Activated naive CD8-positive, alpha-beta T cell treated with anti-CD3 and anti-CD28 coated beads, Interleukin-2, amount 50 U/mL, for 24 hours (primary cell): ENCODE data around the gene ABHD10.

Experiments used
- ATAC-seq: fragments of 150-1000 bp; cut with Tn5 transposase; one replicate; pipeline ENCODE4 v1.10.0; 2021
- DNase-seq: peaks from one replicate; pipeline ENCODE4 v3.0.0; 2021
- H3K27ac Mint-ChIP-seq: one replicate; pipeline ENCODE4 v1.8.0; 2021; ENCODE audit warnings: mild to moderate bottlenecking, mixed read lengths
- H3K27me3 Mint-ChIP-seq: one replicate; pipeline ENCODE4 v1.8.0; 2021; ENCODE audit warnings: mixed read lengths
- H3K36me3 Mint-ChIP-seq: one replicate; pipeline ENCODE4 v1.8.0; 2021; ENCODE audit warnings: low read depth, mixed read lengths
- H3K4me1 Mint-ChIP-seq: one replicate; pipeline ENCODE4 v1.8.0; 2021; ENCODE audit warnings: mixed read lengths
- H3K4me3 Mint-ChIP-seq: one replicate; pipeline ENCODE4 v1.8.0; 2021; ENCODE audit warnings: mild to moderate bottlenecking, moderate library complexity, mixed read lengths
- H3K9me3 Mint-ChIP-seq: one replicate; pipeline ENCODE4 v1.8.0; 2021; ENCODE audit warnings: mixed read lengths

The ABHD10 gene

DNA sequence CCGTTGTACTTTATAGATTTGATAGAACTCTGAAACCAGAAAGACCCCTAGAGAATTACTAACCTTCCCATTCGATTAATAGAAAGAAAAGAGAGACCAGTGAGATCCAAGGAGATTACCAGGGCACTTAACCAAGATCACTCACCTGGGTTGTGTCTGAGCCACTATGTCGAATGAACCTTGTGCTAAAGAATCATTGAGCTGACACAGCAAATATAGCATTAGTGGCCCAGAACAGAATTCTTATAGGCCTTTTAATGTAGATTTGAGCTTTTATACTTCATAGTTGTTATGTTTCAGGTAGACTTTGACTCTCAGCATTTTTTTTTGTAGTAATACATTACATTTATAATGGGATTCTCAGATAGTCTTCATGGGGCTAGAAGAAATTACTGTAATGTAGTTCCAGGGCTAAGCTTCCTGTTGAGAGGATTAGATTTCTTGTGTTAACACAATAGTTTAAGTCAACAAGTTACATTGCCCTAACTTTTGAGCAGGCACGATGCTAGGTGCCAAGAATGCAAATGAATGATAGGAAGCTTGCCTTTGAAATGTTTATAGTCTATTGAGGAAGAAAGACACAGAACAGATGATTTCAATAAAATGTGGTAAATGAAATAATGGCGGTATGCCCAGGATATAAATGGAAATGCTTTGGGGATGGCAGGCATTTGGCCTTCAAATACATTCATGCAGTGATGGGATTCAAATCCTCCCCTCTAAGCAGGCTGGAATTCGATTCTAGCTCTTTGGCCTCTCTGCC, 24.4 kb upstream of the ABHD10 start:
- Mint-ChIP-seq H3K27ac (no peak overlapping the region), H3K4me1 (no peaks in the 10 kb centered on the region), H3K4me3 (no peak overlapping the region), H3K36me3 (no peaks in the 10 kb centered on the region), H3K9me3 (no peaks in the 10 kb centered on the region), H3K27me3 (no peaks in the 10 kb centered on the region)
- ATAC-seq: no peak
- no peak for DNase-seq

DNA sequence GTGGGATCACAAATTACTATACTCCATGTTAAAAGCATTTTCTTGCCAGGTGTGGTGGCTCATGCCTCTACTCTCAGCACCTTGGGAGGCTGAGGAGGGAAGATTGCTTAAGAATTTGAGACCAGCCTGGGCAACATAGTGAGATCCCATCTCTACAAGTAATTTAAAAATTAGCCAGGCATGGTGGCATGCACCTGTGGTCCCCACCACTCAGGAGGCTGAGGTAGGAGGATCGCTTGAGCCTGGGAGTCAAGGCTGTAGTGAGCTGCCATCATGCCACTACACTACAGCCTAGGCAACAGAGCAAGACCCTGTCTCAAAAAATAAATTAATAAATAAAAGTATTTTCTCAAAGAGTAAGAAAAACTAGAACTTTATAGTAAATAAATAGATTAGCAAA, 22.9 kb upstream of the ABHD10 start:
- no peak for DNase-seq
- Mint-ChIP-seq H3K36me3 (no peaks in the 10 kb centered on the region), H3K27ac (no peak overlapping the region), H3K27me3 (no peaks in the 10 kb centered on the region), H3K4me3 (no peak overlapping the region), H3K9me3 (no peaks in the 10 kb centered on the region), H3K4me1 (no peaks in the 10 kb centered on the region)
- ATAC-seq: no peak

DNA sequence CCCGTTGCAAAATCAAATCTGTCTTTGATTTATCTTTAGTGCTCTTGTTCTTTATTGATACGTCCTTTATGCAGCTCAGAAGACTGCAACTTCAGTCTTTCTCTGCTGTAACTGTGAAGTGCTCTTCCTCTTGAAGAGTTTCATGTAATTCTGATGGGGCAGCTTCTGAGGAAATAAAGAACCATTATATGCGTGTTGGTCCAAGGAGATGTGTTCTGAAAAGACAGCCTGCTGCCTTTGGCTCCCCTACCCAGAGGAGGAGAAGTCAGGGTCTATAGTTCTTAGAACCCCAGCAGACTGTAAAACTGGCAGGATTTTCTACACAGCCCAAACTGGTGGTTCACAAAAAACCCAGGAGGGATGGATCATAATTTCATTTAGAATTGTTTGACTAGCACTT, 22.4 kb upstream of the ABHD10 start:
- no peaks in the 10 kb centered on the region for H3K9me3 Mint-ChIP-seq
- H3K27me3 Mint-ChIP-seq: no peaks in the 10 kb centered on the region
- DNase-seq (no peak), ATAC-seq (no peak)
- no peaks in the 10 kb centered on the region for H3K4me1 Mint-ChIP-seq
- no peak overlapping the region for H3K27ac Mint-ChIP-seq
- no peaks in the 10 kb centered on the region for H3K36me3 Mint-ChIP-seq
- no peak overlapping the region for H3K4me3 Mint-ChIP-seq

DNA sequence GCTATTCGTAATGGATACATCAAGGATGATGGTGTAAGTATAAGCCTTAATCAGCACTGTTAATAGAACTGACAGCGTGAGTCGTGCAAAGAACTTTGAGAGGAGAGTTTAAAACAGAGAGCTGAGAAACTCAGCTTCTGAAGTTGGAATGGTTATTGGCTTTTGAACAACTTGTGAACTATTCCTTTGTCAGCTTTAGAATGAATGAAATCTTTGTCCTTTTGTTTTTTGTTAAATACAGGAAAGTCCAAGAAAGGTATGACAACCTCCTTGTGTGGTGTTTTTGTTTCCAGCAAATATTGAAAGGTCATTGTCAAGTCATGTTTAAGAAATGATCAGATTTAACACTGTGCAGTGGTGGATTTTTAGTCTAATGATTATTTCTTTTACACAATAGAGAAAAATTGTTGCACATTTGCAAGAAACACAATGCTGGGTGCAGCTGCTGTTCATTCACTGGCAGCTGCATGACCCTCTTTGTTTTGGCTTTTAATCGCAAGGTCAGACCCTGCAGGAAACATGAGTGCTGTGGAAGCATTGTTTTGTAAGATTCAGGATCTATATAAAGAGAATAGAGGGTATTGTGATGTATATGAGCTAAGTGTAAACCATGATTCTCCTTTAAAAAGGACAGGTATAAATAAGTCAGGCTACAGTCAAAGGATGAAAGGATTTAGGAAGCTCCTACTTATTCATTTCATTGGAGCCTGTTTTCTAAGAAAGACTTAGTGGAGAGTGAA, 21.7 kb upstream of the ABHD10 start:
- Mint-ChIP-seq H3K27ac (no peak overlapping the region), H3K4me1 (no peaks in the 10 kb centered on the region), H3K9me3 (no peaks in the 10 kb centered on the region), H3K27me3 (no peaks in the 10 kb centered on the region), H3K36me3 (no peaks in the 10 kb centered on the region), H3K4me3 (no peak overlapping the region)
- DNase-seq (no peak), ATAC-seq (no peak)

GRCh38 chr3:111961461-111962164, 17.2 kb upstream of the ABHD10 start:
- DNase-seq: no peak

GRCh38 chr3:111963424-111963823, 15.4 kb upstream of the ABHD10 start:
- peak; percentile 62 for ATAC-seq
- Mint-ChIP-seq H3K27me3 (no peaks in the 10 kb centered on the region), H3K36me3 (no peaks in the 10 kb centered on the region), H3K27ac (no peak overlapping the region), H3K9me3 (no peaks in the 10 kb centered on the region), H3K4me3 (no peak overlapping the region), H3K4me1 (peaks cover 18% of the 10 kb centered on the region)
- no peak for DNase-seq

More at GRCh38 chr3:111961461-111962164, 17.2 kb upstream of the ABHD10 start:
- no peaks in the 10 kb centered on the region for H3K9me3 Mint-ChIP-seq
- H3K36me3 Mint-ChIP-seq: no peaks in the 10 kb centered on the region
- peaks cover 12% of the 10 kb centered on the region for H3K4me1 Mint-ChIP-seq
- H3K4me3 Mint-ChIP-seq: no peak overlapping the region
- H3K27ac Mint-ChIP-seq: no peak overlapping the region
- no peaks in the 10 kb centered on the region for H3K27me3 Mint-ChIP-seq
- no peak for ATAC-seq

GRCh38 chr3:111965484-111965883, 13.3 kb upstream of the ABHD10 start:
- H3K27ac Mint-ChIP-seq: no peak overlapping the region
- H3K27me3 Mint-ChIP-seq: no peaks in the 10 kb centered on the region
- ATAC-seq (no peak), DNase-seq (no peak)
- H3K9me3 Mint-ChIP-seq: no peaks in the 10 kb centered on the region
- H3K36me3 Mint-ChIP-seq: no peaks in the 10 kb centered on the region
- H3K4me3 Mint-ChIP-seq: no peak overlapping the region
- peaks cover 18% of the 10 kb centered on the region for H3K4me1 Mint-ChIP-seq

- H3K27ac Mint-ChIP-seq: no peak overlapping the region
- H3K9me3 Mint-ChIP-seq: no peaks in the 10 kb centered on the region
- DNase-seq: no peak
- H3K27me3 Mint-ChIP-seq: no peaks in the 10 kb centered on the region
- H3K4me1 Mint-ChIP-seq: peaks cover 18% of the 10 kb centered on the region
- no peak overlapping the region for H3K4me3 Mint-ChIP-seq
- H3K36me3 Mint-ChIP-seq: no peaks in the 10 kb centered on the region
- ATAC-seq: no peak
Measured at GRCh38 chr3:111967068-111967467, 11.8 kb upstream of the ABHD10 start.

DNA sequence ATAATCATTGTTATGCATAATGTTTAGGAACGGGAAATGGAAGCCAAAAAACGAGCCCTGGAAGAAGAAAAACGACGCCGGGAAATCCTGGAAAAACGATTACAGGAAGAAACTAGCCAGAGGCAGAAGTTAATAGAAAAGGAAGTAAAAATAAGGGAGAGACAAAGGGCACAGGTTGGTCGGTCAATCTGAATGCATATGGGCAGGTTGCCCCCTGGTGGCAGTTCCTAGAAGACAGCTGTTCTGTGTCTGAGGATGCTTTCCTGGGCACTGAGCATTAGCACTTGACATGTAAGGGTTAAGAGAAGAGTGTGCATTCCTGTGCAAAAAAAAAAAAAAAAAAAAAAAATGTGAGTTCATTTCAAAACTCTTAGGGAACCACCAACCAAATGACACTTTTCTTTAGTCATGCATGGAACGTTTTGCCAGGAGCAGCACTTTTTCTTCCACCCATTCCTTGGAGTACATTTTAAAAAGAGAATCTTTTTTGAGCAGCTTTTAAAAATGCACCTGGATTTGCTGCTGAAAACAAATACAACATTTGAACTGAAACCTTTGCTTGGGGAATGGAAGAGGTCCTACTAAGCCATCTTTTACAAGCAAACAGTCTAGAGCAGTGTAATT, 11.1 kb upstream of the ABHD10 start:
- no peaks in the 10 kb centered on the region for H3K27me3 Mint-ChIP-seq
- DNase-seq: peak; percentile 86
- H3K9me3 Mint-ChIP-seq: no peaks in the 10 kb centered on the region
- H3K4me1 Mint-ChIP-seq: peaks cover 18% of the 10 kb centered on the region
- H3K36me3 Mint-ChIP-seq: no peaks in the 10 kb centered on the region
- H3K4me3 Mint-ChIP-seq: no peak overlapping the region
- no peak overlapping the region for H3K27ac Mint-ChIP-seq
- peak; percentile 74 for ATAC-seq

GRCh38 chr3:111968319-111969054, 10.3 kb upstream of the ABHD10 start:
- Mint-ChIP-seq H3K36me3 (no peaks in the 10 kb centered on the region), H3K27me3 (no peaks in the 10 kb centered on the region), H3K4me1 (peaks cover 12% of the 10 kb centered on the region), H3K9me3 (no peaks in the 10 kb centered on the region), H3K4me3 (no peak overlapping the region), H3K27ac (no peak overlapping the region)
- ATAC-seq: no peak
- no peak for DNase-seq

DNA sequence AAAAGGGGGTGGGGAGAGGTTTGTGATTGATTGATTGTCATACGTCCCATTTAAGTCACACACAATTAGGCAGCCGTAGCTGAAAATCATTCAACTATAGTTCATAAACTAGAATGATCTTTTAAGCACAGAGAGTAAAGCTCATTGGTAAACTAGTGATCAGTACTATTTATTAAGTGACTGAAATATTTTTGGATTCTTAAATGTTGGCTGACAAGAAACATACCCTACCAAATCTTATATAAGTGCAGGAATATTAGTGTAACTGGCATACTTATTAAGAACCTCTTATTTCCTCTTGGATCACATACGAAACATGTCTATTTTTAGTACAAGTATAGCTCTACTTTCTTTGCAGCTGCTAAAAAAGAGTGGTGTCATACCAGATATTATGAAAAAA, 8.4 kb upstream of the ABHD10 start:
- ATAC-seq: no peak
- no peaks in the 10 kb centered on the region for H3K9me3 Mint-ChIP-seq
- no peak for DNase-seq
- no peaks in the 10 kb centered on the region for H3K36me3 Mint-ChIP-seq
- peaks cover 7% of the 10 kb centered on the region for H3K4me1 Mint-ChIP-seq
- H3K27ac Mint-ChIP-seq: no peak overlapping the region
- no peaks in the 10 kb centered on the region for H3K27me3 Mint-ChIP-seq
- no peak overlapping the region for H3K4me3 Mint-ChIP-seq

GRCh38 chr3:111971533-111972130, 7.2 kb upstream of the ABHD10 start:
- Mint-ChIP-seq H3K36me3 (no peaks in the 10 kb centered on the region), H3K4me3 (no peak overlapping the region), H3K27me3 (no peaks in the 10 kb centered on the region), H3K9me3 (no peaks in the 10 kb centered on the region), H3K27ac (no peak overlapping the region), H3K4me1 (peaks cover 5% of the 10 kb centered on the region)
- no peak for DNase-seq
- ATAC-seq: no peak

DNA sequence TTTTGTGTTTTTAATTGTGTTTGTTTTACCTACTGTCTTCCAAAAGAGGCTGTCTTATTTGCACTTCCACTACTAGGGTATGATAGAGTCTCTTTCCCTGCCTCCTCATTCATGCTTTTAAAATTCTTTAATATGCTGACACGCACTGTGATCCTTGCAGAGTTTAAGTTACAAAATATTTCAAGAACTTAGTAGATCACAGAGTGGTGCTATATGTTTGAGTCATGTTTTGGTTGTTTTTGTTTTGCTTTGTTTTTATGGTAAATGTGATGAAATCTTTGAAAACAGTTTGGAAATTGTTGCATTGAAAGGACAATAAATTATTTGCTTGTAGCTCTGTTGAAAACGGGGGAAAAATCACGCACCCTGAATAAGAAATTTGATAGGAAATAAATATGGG, 5.9 kb upstream of the ABHD10 start:
- Mint-ChIP-seq H3K9me3 (no peaks in the 10 kb centered on the region), H3K4me1 (no peaks in the 10 kb centered on the region), H3K27ac (no peak overlapping the region), H3K4me3 (no peak overlapping the region), H3K36me3 (no peaks in the 10 kb centered on the region), H3K27me3 (no peaks in the 10 kb centered on the region)
- no peak for DNase-seq
- ATAC-seq: no peak

GRCh38 chr3:111975131-111975530, 3.7 kb upstream of the ABHD10 start:
- Mint-ChIP-seq H3K27ac (no peak overlapping the region), H3K4me3 (no peak overlapping the region), H3K9me3 (no peaks in the 10 kb centered on the region), H3K36me3 (peaks cover 2% of the 10 kb centered on the region), H3K4me1 (peaks cover 12% of the 10 kb centered on the region), H3K27me3 (no peaks in the 10 kb centered on the region)
- DNase-seq: no peak
- ATAC-seq: no peak
